Measurements from ENCODE around the gene SRGAP1. TPM values are rescaled to one million over a fixed set of nuclear protein-coding genes. Genes with fewer than 3 reads are reported as not detected.

The SRGAP1 gene
- total RNA-seq, 1 donor from 2014 or later = 0.22 TPM

GRCh38 chr12:63963868-63964267 lies 119.4 kb downstream of the SRGAP1 start:
- intact Hi-C loops (cut with micrococcal nuclease) = no loop called here

- intact Hi-C loops (cut with micrococcal nuclease) = no loop called here
Observed at GRCh38 chr12:63964301-63964700, 119.8 kb downstream of the SRGAP1 start.

GRCh38 chr12:63965936-63966605 lies 121.6 kb downstream of the SRGAP1 start:
- intact Hi-C loops (cut with micrococcal nuclease) = no loop called here

GRCh38 chr12:63966606-63966975 lies 122.1 kb downstream of the SRGAP1 start:
- intact Hi-C loops (cut with micrococcal nuclease) = no loop called here

GRCh38 chr12:63967358-63968145 lies 123.1 kb downstream of the SRGAP1 start:
- intact Hi-C loops (cut with micrococcal nuclease) = no loop called here

- intact Hi-C loops (cut with micrococcal nuclease) = no loop called here
Observed at GRCh38 chr12:63968673-63969072, 124.2 kb downstream of the SRGAP1 start.

GRCh38 chr12:63976902-63977395 lies 132.4 kb downstream of the SRGAP1 start:
- intact Hi-C loops (cut with micrococcal nuclease) = no loop called here

- intact Hi-C loops (cut with micrococcal nuclease) = no loop called here
Observed at GRCh38 chr12:63977441-63977840, 132.9 kb downstream of the SRGAP1 start.

GRCh38 chr12:63978519-63978918 lies 134.0 kb downstream of the SRGAP1 start:
- intact Hi-C loops (cut with micrococcal nuclease) = no loop called here

- intact Hi-C loops (cut with micrococcal nuclease) = no loop called here
Observed at GRCh38 chr12:63980211-63980610, 135.7 kb downstream of the SRGAP1 start.

- intact Hi-C loops (cut with micrococcal nuclease) = no loop called here
Observed at GRCh38 chr12:63981343-63981742, 136.8 kb downstream of the SRGAP1 start.

- intact Hi-C loops (cut with micrococcal nuclease) = no loop called here
Observed at GRCh38 chr12:63982604-63983295, 138.2 kb downstream of the SRGAP1 start.

- intact Hi-C loops (cut with micrococcal nuclease) = no loop called here
Observed at GRCh38 chr12:63985456-63985855, 141.0 kb downstream of the SRGAP1 start.

- intact Hi-C loops (cut with micrococcal nuclease) = no loop called here
Observed at GRCh38 chr12:63985945-63986344, 141.4 kb downstream of the SRGAP1 start.

GRCh38 chr12:63989301-63989845 lies 144.9 kb downstream of the SRGAP1 start:
- intact Hi-C loops (cut with micrococcal nuclease) = no loop called here

- intact Hi-C loops (cut with micrococcal nuclease) = no loop called here
Observed at GRCh38 chr12:63990828-63991547, 146.5 kb downstream of the SRGAP1 start.

- intact Hi-C loops (cut with micrococcal nuclease) = no loop called here
Observed at GRCh38 chr12:63994704-63995103, 150.2 kb downstream of the SRGAP1 start.

GRCh38 chr12:63995512-63995911 lies 151.0 kb downstream of the SRGAP1 start:
- intact Hi-C loops (cut with micrococcal nuclease) = no loop called here

GRCh38 chr12:63996556-63996955 lies 152.1 kb downstream of the SRGAP1 start:
- intact Hi-C loops (cut with micrococcal nuclease) = no loop called here

GRCh38 chr12:63997198-63997597 lies 152.7 kb downstream of the SRGAP1 start:
- intact Hi-C loops (cut with micrococcal nuclease) = no loop called here

- intact Hi-C loops (cut with micrococcal nuclease) = no loop called here
Observed at GRCh38 chr12:63998584-63998983, 154.1 kb downstream of the SRGAP1 start.
